ENCODE results near the gene GPR137. TPM values are rescaled to one million over a fixed set of nuclear protein-coding genes. Genes with fewer than 3 reads are reported as not detected.
A peak's percentile ranks its signal among the peaks of the same experiment; 100 is the strongest.

The GPR137 gene
- total RNA-seq, 4 donors from 2014 or later = 6.4 to 35.2 (median 27.4) TPM

DNA sequence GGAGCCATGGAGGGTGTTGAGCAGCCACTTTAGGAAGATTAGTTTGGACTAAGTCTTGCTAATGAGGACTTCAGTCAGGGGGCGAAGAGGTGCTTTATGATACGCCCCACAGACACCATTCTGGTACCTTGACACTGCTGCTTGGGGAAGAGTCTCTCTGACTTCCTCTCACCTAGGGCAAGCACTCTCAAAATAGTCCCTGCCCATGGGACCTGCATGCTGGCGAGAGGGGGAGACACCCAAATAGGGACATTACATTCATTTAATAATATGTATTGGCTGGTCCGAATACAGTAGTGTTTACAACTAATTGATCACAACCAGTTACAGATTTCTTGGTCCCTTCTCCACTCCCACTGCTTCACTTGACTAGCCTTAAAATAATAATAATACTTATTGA lies 10.1 kb downstream of the GPR137 start:
- no peak overlapping the region for H3K4me3 ChIP-seq
- in situ Hi-C loops (cut with MboI; ENCODE audit: low pct_ligation_motif_present in 1 of 4, low pct_unique_long_range_greater_than_20kb in 1 of 4, low sequenced_read_pairs in 3 of 4) = loop anchor here in 2 of 4 donors (5.0 to 10.0 kb wide), 2 partner anchors 91 to 93 kb away; partner anchors contain the start of gene FERMT3 (in 1 of the 2)
- no peaks in the 10 kb centered on the region for H3K9me3 ChIP-seq
- no peak for TF ChIP-seq EP300 (IDR thresholded peaks at IDR 0.05; ENCODE audit: low read depth)
- TF ChIP-seq POLR2AphosphoS5 (IDR thresholded peaks at IDR 0.05) = no peak
- TF ChIP-seq POLR2A (IDR thresholded peaks at IDR 0.05) = no peak
- TF ChIP-seq, protein P1, sequence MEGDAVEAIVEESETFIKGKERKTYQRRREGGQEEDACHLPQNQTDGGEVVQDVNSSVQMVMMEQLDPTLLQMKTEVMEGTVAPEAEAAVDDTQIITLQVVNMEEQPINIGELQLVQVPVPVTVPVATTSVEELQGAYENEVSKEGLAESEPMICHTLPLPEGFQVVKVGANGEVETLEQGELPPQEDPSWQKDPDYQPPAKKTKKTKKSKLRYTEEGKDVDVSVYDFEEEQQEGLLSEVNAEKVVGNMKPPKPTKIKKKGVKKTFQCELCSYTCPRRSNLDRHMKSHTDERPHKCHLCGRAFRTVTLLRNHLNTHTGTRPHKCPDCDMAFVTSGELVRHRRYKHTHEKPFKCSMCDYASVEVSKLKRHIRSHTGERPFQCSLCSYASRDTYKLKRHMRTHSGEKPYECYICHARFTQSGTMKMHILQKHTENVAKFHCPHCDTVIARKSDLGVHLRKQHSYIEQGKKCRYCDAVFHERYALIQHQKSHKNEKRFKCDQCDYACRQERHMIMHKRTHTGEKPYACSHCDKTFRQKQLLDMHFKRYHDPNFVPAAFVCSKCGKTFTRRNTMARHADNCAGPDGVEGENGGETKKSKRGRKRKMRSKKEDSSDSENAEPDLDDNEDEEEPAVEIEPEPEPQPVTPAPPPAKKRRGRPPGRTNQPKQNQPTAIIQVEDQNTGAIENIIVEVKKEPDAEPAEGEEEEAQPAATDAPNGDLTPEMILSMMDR (IDR thresholded peaks at IDR 0.05) = no peak
- H3K27ac ChIP-seq = no peak overlapping the region
- no peak for DNase-seq
- intact Hi-C loops (cut with DNase I; ENCODE audit: low total_unique reads) = no loop called here
- H3K4me1 ChIP-seq = peaks cover 17 to 38% (median 35%) of the 10 kb centered on the region in 4 donors
- no peaks in the 10 kb centered on the region for H3K36me3 ChIP-seq
- 93% methylated on average over 4 of the region's 4 CpGs; no CpG with 5 or more reads in 1 of the 2 donors for WGBS, 2 donors (ENCODE audit: low coverage in 1 of 2)
- peaks cover 99% of the 10 kb centered on the region for H3K27me3 ChIP-seq

DNA sequence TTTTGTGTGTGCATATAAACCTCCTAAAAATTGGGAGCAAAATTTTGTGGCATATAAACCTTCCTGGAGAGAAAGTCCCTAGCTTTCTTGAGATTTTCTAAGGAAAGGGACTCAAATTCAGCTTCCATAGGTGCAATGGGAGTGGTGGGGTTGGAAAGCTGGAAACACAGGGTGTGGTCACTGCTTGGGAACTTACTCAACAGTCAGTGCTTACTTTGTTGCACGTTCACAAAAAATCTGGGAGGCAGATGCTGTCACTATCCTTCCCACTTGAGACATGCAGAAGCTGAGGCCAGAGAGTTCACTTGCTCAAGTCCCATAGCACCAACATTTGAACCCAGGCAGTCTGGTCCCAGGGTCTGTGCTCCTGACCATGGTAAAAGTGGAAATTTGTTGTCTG lies 10.6 kb downstream of the GPR137 start:
- H3K36me3 ChIP-seq = no peaks in the 10 kb centered on the region
- no peak overlapping the region for H3K27ac ChIP-seq
- H3K4me3 ChIP-seq = no peak overlapping the region
- no peaks in the 10 kb centered on the region for H3K9me3 ChIP-seq
- no peak for DNase-seq
- TF ChIP-seq POLR2A (IDR thresholded peaks at IDR 0.05) = no peak
- TF ChIP-seq, protein P1 (IDR thresholded peaks at IDR 0.05) = no peak
- TF ChIP-seq EP300 (IDR thresholded peaks at IDR 0.05; ENCODE audit: low read depth) = no peak
- TF ChIP-seq POLR2AphosphoS5 (IDR thresholded peaks at IDR 0.05) = no peak
- WGBS, 2 donors (ENCODE audit: low coverage in 1 of 2) = 38% methylated on average over 1 of the region's 1 CpG; no CpG with 5 or more reads in 1 of the 2 donors
- in situ Hi-C loops (cut with MboI; ENCODE audit: low pct_ligation_motif_present in 1 of 4, low pct_unique_long_range_greater_than_20kb in 1 of 4, low sequenced_read_pairs in 3 of 4) = loop anchor here in 2 of 4 donors (5.0 to 10.0 kb wide), 2 partner anchors 91 to 94 kb away; partner anchors contain the start of gene FERMT3 (in 1 of the 2)
- peaks cover 18 to 37% (median 35%) of the 10 kb centered on the region in 4 donors for H3K4me1 ChIP-seq
- H3K27me3 ChIP-seq = peaks cover 96% of the 10 kb centered on the region
- intact Hi-C loops (cut with DNase I; ENCODE audit: low total_unique reads) = no loop called here

DNA sequence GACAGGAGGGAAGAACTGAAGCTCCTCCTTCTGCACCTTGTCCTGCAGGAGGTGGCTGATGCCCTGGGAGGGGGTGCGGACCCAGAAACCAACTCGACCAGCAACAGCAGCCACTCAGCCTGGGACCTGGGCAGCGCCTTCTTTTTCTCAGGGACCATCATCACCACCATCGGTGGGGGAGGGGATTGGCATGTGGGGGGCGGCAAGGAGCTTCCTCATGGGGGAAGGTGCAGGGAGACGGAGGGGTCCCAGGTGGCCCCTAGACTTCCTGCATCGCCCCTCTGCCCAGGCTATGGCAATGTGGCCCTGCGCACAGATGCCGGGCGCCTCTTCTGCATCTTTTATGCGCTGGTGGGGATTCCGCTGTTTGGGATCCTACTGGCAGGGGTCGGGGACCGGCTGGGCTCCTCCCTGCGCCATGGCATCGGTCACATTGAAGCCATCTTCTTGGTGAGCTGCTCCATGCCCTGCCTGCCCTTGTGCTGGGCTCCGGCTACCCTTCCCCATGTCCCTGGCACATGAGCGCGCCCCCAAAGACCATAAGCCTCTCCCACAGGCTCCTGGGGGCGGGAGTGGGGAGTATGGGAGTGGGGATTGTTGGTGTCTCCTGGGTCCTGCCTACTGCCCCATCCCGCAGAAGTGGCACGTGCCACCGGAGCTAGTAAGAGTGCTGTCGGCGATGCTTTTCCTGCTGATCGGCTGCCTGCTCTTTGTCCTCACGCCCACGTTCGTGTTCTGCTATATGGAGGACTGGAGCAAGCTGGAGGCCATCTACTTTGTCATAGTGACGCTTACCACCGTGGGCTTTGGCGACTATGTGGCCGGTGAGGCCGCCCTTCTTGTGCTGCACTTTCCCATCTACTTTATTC lies 11.4 kb downstream of the GPR137 start:
- Histone ChIP-seq H3K4me3 (no peak overlapping the region), H3K36me3 (no peaks in the 10 kb centered on the region), H3K9me3 (no peaks in the 10 kb centered on the region), H3K27me3 (peaks cover 94% of the 10 kb centered on the region), H3K27ac (no peak overlapping the region), H3K4me1 (peaks cover 18 to 29% (median 26%) of the 10 kb centered on the region in 4 donors)
- 10 to 17% methylated on average over 2 to 26 of the region's 34 CpGs for WGBS, 2 donors (ENCODE audit: low coverage in 1 of 2)
- in situ Hi-C loops (cut with MboI; ENCODE audit: low pct_ligation_motif_present in 1 of 4, low pct_unique_long_range_greater_than_20kb in 1 of 4, low sequenced_read_pairs in 3 of 4) (loop anchor here in 2 of 4 donors (5.0 to 10.0 kb wide), 2 partner anchors 92 to 95 kb away; partner anchors contain the start of gene FERMT3 (in 1 of the 2)), intact Hi-C loops (cut with DNase I; ENCODE audit: low total_unique reads) (no loop called here)
- no peak for DNase-seq
- TF ChIP-seq, protein P1 (IDR thresholded peaks at IDR 0.05) = no peak
- TF ChIP-seq EP300 (IDR thresholded peaks at IDR 0.05; ENCODE audit: low read depth) = no peak
- TF ChIP-seq POLR2AphosphoS5 (IDR thresholded peaks at IDR 0.05) = no peak
- no peak for TF ChIP-seq POLR2A (IDR thresholded peaks at IDR 0.05)

DNA sequence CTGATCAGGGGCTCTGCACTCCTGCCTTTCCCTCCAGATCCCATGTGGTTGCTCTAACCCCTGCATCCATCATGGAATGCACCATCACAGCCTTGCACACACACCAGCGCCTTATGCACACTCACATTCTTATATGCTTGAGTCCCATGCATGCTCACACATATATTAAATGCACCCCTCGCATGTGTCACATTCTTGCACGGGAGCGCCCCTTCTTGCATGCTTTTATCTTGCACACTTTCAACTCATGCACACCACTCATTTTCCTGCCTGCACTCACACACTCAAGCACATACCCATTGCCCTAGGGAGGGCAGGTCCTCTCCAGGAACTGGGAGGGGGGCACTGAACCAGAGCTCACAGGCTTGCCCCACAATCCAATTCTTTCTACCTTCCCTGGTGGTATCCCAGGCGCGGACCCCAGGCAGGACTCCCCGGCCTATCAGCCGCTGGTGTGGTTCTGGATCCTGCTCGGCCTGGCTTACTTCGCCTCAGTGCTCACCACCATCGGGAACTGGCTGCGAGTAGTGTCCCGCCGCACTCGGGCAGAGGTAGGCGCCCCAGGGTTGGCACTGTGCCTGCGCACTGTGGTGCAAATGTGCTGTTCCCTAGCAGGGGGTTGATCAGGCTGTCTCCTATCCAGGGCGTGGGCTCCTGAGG lies 12.2 kb downstream of the GPR137 start:
- Histone ChIP-seq H3K4me3 (no peak overlapping the region), H3K4me1 (peaks cover 18 to 22% (median 20%) of the 10 kb centered on the region in 4 donors), H3K27ac (no peak overlapping the region), H3K9me3 (no peaks in the 10 kb centered on the region), H3K36me3 (no peaks in the 10 kb centered on the region), H3K27me3 (peaks cover 87% of the 10 kb centered on the region)
- peak; percentile 38 for DNase-seq
- in situ Hi-C loops (cut with MboI; ENCODE audit: low pct_ligation_motif_present in 1 of 4, low pct_unique_long_range_greater_than_20kb in 1 of 4, low sequenced_read_pairs in 3 of 4) (loop anchor here in 2 of 4 donors (5.0 to 10.0 kb wide), 2 partner anchors 93 to 96 kb away; partner anchors contain the start of gene FERMT3 (in 1 of the 2)), intact Hi-C loops (cut with DNase I; ENCODE audit: low total_unique reads) (no loop called here)
- WGBS, 2 donors (ENCODE audit: low coverage in 1 of 2) = 23 to 47% methylated on average over 4 to 15 of the region's 18 CpGs
- TF ChIP-seq POLR2AphosphoS5 (IDR thresholded peaks at IDR 0.05) (no peak), EP300 (IDR thresholded peaks at IDR 0.05; ENCODE audit: low read depth) (no peak), POLR2A (IDR thresholded peaks at IDR 0.05) (no peak)

Measured in transverse colon (tissue), 4 donors.